ENCODE results near the gene SNTG2. TPM values are rescaled to one million over a fixed set of nuclear protein-coding genes. Genes with fewer than 3 reads are reported as not detected.

Gene SNTG2
- total RNA-seq, 1 donor from 2014 or later, result 7.7 TPM

DNA sequence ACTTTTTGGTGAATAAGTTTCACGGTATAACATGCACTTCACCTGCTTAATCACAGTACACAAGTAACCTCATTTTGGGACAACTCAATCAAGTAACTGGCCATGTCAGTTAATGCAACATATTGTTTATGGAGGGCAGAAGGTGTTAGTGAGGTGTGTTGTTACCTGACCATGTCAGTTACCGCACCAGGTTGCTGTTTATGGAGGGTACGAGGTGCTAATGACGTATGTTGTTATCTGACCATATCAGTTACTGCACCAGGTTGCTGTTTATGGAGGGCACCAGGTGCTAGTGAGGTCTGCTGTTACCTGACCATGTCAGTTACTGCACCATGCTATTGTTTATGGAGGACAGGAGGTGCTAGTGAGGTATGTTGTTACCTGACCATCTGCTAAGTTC, 327.5 kb downstream of the SNTG2 start:
- Mint-ChIP-seq H3K27me3 (ENCODE audit: unreplicated experiment) (peaks cover 2% of the 10 kb centered on the region), H3K9me3 (ENCODE audit: unreplicated experiment) (peaks cover 2% of the 10 kb centered on the region), H3K4me1 (ENCODE audit: low read depth, unreplicated experiment) (peaks cover 1% of the 10 kb centered on the region), H3K36me3 (ENCODE audit: unreplicated experiment) (peaks cover 21% of the 10 kb centered on the region), H3K27ac (ENCODE audit: unreplicated experiment) (no peak overlapping the region), H3K4me3 (ENCODE audit: unreplicated experiment) (no peak overlapping the region)
- no peak for DNase-seq
- TF ChIP-seq, protein P1, sequence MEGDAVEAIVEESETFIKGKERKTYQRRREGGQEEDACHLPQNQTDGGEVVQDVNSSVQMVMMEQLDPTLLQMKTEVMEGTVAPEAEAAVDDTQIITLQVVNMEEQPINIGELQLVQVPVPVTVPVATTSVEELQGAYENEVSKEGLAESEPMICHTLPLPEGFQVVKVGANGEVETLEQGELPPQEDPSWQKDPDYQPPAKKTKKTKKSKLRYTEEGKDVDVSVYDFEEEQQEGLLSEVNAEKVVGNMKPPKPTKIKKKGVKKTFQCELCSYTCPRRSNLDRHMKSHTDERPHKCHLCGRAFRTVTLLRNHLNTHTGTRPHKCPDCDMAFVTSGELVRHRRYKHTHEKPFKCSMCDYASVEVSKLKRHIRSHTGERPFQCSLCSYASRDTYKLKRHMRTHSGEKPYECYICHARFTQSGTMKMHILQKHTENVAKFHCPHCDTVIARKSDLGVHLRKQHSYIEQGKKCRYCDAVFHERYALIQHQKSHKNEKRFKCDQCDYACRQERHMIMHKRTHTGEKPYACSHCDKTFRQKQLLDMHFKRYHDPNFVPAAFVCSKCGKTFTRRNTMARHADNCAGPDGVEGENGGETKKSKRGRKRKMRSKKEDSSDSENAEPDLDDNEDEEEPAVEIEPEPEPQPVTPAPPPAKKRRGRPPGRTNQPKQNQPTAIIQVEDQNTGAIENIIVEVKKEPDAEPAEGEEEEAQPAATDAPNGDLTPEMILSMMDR (IDR thresholded peaks at IDR 0.05; ENCODE audit: partially characterized antibody, unreplicated experiment), result no peak

DNA sequence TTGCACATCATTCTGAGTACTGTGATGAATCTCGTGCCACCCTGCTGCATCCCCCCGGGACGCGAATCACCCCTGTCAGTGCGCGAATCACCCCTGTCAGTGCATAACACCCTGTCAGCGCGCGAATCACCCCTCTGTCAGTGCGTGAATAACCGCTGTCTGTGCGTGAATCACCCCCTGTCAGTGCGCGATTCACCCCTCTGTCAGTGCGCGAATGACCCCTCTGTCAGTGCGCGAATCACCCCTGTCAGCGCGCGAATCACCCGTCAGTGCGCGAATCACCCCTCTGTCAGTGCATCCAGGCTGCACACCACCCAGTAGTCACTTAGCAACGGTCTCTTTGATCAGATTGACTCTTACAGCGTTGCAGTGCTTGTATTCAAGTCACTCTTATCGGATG, 328.2 kb downstream of the SNTG2 start:
- TF ChIP-seq, protein P1 (IDR thresholded peaks at IDR 0.05; ENCODE audit: partially characterized antibody, unreplicated experiment), result no peak
- peaks cover 20% of the 10 kb centered on the region for H3K36me3 Mint-ChIP-seq (ENCODE audit: unreplicated experiment)
- no peak for DNase-seq
- peaks cover 1% of the 10 kb centered on the region for H3K4me1 Mint-ChIP-seq (ENCODE audit: low read depth, unreplicated experiment)
- H3K4me3 Mint-ChIP-seq (ENCODE audit: unreplicated experiment), result no peak overlapping the region
- no peak overlapping the region for H3K27ac Mint-ChIP-seq (ENCODE audit: unreplicated experiment)
- peaks cover 2% of the 10 kb centered on the region for H3K9me3 Mint-ChIP-seq (ENCODE audit: unreplicated experiment)
- peaks cover 2% of the 10 kb centered on the region for H3K27me3 Mint-ChIP-seq (ENCODE audit: unreplicated experiment)

DNA sequence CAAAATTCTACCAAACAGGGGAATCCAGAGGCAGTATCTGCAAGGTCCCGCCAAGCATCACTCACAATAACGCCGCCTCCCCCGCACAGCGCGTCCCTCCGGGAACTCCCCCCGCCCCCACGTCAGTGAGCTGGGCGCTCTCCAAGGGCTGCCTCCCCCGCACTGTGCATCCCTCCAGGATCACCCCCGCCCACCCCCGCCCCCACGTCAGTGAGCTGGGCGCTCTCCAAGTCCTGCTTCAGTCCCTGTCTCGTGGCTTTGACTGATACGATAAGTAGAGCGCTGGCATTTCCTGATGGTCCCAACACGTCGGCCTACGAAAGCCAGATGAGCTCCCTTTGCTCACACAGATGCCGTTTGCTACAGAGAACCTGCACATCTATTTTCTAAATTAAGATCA, 331.9 kb downstream of the SNTG2 start:
- Mint-ChIP-seq H3K4me1 (ENCODE audit: low read depth, unreplicated experiment) (peaks cover 1% of the 10 kb centered on the region), H3K36me3 (ENCODE audit: unreplicated experiment) (no peaks in the 10 kb centered on the region), H3K27me3 (ENCODE audit: unreplicated experiment) (peaks cover 2% of the 10 kb centered on the region), H3K9me3 (ENCODE audit: unreplicated experiment) (peaks cover 2% of the 10 kb centered on the region), H3K4me3 (ENCODE audit: unreplicated experiment) (no peak overlapping the region), H3K27ac (ENCODE audit: unreplicated experiment) (no peak overlapping the region)
- no peak for DNase-seq
- TF ChIP-seq, protein P1 (IDR thresholded peaks at IDR 0.05; ENCODE audit: partially characterized antibody, unreplicated experiment), result no peak

DNA sequence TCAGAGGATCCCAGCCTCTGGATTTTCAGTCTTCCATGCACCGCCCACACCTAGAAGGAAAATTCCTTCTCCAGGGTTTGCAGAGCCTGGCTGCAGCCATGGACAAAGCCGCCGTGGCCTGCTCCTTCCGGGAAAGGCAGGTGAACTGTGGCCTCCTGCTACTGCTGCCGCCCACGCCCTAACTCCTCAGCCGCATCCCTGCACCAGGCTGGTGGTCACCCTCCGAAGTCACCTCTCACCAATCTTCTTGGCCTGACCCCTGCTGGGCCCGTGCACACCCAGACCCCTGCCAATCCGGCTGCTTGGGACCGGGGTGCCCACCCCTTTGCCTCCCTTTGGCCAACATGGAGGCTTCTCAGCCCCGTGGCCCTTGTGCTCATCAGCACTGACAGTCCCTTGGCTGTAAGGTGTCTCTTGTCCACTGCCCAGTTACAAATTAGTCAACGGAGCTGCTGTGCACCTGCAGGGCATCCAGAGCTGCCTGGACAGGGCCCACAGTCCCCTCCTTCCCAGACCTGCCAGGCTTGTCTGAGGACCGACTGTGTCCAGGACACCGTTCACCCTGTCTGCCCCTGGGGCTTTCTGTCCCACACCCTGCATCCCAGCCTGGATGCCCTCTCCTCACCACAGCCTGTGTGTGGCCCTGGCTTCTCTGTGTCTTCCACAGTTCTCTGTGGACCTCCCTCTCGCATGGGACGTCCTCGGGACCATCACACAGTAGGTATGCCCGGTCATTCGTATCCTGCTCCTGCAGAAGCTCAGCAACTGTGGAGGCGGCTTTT, 332.6 kb downstream of the SNTG2 start:
- TF ChIP-seq, protein P1 (IDR thresholded peaks at IDR 0.05; ENCODE audit: partially characterized antibody, unreplicated experiment), result no peak
- Mint-ChIP-seq H3K27me3 (ENCODE audit: unreplicated experiment) (peaks cover 2% of the 10 kb centered on the region), H3K4me3 (ENCODE audit: unreplicated experiment) (no peak overlapping the region), H3K36me3 (ENCODE audit: unreplicated experiment) (no peaks in the 10 kb centered on the region), H3K4me1 (ENCODE audit: low read depth, unreplicated experiment) (peaks cover 1% of the 10 kb centered on the region), H3K9me3 (ENCODE audit: unreplicated experiment) (peaks cover 2% of the 10 kb centered on the region), H3K27ac (ENCODE audit: unreplicated experiment) (no peak overlapping the region)
- DNase-seq, result no peak

DNA sequence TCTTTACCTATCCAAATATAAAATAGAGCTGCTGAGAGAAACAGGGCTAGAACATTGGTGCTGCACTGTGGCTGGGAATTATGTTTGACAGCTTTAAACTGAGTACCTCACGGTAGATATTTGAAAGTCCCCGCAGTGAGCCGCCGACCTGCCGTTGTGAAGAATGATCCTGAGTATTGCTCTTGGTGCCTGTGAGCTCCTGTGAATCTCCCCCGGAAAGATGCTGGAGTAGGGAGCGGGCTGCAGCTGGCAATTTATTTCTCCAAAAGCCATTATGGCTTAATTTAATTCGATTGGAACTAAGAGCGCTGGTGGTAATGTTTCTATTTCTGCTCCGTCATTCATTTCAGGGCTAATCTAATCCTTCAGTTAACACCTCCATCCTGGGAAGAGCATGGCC, 333.2 kb downstream of the SNTG2 start:
- peaks cover 2% of the 10 kb centered on the region for H3K9me3 Mint-ChIP-seq (ENCODE audit: unreplicated experiment)
- no peaks in the 10 kb centered on the region for H3K36me3 Mint-ChIP-seq (ENCODE audit: unreplicated experiment)
- no peak overlapping the region for H3K4me3 Mint-ChIP-seq (ENCODE audit: unreplicated experiment)
- DNase-seq, result no peak
- H3K4me1 Mint-ChIP-seq (ENCODE audit: low read depth, unreplicated experiment), result peaks cover 1% of the 10 kb centered on the region
- TF ChIP-seq, protein P1 (IDR thresholded peaks at IDR 0.05; ENCODE audit: partially characterized antibody, unreplicated experiment), result no peak
- no peak overlapping the region for H3K27ac Mint-ChIP-seq (ENCODE audit: unreplicated experiment)
- H3K27me3 Mint-ChIP-seq (ENCODE audit: unreplicated experiment), result peaks cover 2% of the 10 kb centered on the region

All from glutamatergic neuron (in vitro differentiated cells).